ENCODE data around the gene PROC. TPM values are rescaled to one million over a fixed set of nuclear protein-coding genes. Genes with fewer than 3 reads are reported as not detected.
A peak's percentile ranks its signal among the peaks of the same experiment; 100 is the strongest.

The PROC gene
- total and polyA plus RNA-seq, 2 of the 8 experiments (the other 6 are each of a cell fraction or from before 2014, with no cell fraction given), result 1.5 to 1.6 TPM

DNA sequence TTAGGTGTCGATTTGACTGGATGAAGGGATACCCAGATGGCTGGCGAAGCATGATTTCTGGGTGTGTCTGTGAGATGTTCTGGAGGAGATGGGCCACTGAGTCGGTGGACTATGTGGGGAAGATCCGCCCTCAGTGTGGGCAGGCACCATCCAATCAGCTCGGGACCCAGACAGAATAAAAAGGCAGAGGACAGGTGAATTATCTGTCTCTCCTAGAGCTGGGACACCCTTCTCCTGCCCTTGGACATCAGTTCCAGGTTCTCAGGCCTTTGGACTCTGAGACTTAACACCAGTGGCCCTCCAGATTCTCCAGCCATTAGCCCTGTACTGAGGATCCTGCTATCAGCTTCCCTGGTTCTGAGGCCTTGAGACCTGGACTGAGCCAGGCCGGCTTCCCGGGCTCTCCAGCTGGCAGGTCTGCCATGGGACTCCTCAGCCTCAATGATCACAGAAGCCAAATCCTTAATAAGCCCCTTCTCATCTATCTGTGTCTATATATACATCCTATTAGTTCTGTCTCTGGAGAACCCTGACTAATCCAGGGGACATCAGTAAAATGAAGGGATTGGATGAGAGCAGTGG, 11.7 kb downstream of the PROC start:
- Histone ChIP-seq H3K18ac (ENCODE audit: extremely low read depth, low read length) (no peak overlapping the region), H4K5ac (ENCODE audit: insufficient read length, low read depth, low read length) (no peak overlapping the region), H3K9ac (replicated peaks in 1 of 4; ENCODE audit: extremely low read depth in 1 of 4, low read depth in 3 of 4, low read length in 3 of 4) (no peak overlapping the region), H3K9me3 (ENCODE audit: insufficient read depth in 2 of 2, low read depth in 1 of 2, low read length in 1 of 2) (no peaks in the 10 kb centered on the region), H2BK20ac (ENCODE audit: low read length) (no peak overlapping the region), H2AFZ (ENCODE audit: low read length) (no peak overlapping the region), H3K4me1 (replicated peaks in 1 of 4; ENCODE audit: control insufficient read depth in 3 of 4, insufficient read depth in 4 of 4, low read length in 3 of 4) (peaks cover 0 to 7% (median under 1%) of the 10 kb centered on the region in 4 experiments; a peak in 3 of 7 replicates), H4K8ac (ENCODE audit: extremely low read depth, insufficient read depth, low read length) (no peak overlapping the region), H3K4ac (replicated peaks; ENCODE audit: insufficient read length, low read depth, low read length) (no peak overlapping the region), H3K79me1 (ENCODE audit: low read depth, low read length) (no peaks in the 10 kb centered on the region), H3K4me3 (ENCODE audit: extremely low read depth in 1 of 4, insufficient read depth in 2 of 4, low read depth in 3 of 4, low read length in 4 of 4) (no peak overlapping the region), H3K36me3 (ENCODE audit: control insufficient read depth in 2 of 4, insufficient read depth in 4 of 4, low read length in 3 of 4) (no peaks in the 10 kb centered on the region), H2BK15ac (ENCODE audit: low read length) (no peak overlapping the region), H3K23ac (ENCODE audit: insufficient read length) (no peak overlapping the region), H3K27ac (ENCODE audit: low read depth, low read length) (no peak overlapping the region), H3K14ac (ENCODE audit: insufficient read length) (no peak overlapping the region), H3K79me2 (ENCODE audit: control insufficient read depth in 1 of 2, insufficient read depth in 2 of 2, low read length in 2 of 2) (no peaks in the 10 kb centered on the region), H3K23me2 (ENCODE audit: low read depth, low read length) (no peaks in the 10 kb centered on the region), H2BK5ac (ENCODE audit: low read depth, low read length) (no peak overlapping the region), H2AK5ac (ENCODE audit: low read depth, low read length) (no peak overlapping the region), H4K20me1 (replicated peaks in 1 of 2; ENCODE audit: control insufficient read depth in 1 of 2, insufficient read depth in 2 of 2, low read length in 2 of 2) (no peaks in the 10 kb centered on the region), H2BK120ac (replicated peaks; ENCODE audit: low read depth, low read length) (no peak overlapping the region), H3K27me3 (replicated peaks in 1 of 4; ENCODE audit: control insufficient read depth in 3 of 4, extremely low read depth in 1 of 4, insufficient read depth in 3 of 4, low read length in 3 of 4) (no peaks in the 10 kb centered on the region; a peak in 1 of 7 replicates), H4K91ac (replicated peaks; ENCODE audit: insufficient read length, low read length) (no peak overlapping the region), H3K56ac (replicated peaks; ENCODE audit: insufficient read length, low read depth, low read length) (no peak overlapping the region), H2BK12ac (ENCODE audit: low read depth, low read length) (no peak overlapping the region), H3K4me2 (ENCODE audit: insufficient read depth in 1 of 2, low read depth in 2 of 2, low read length in 2 of 2) (no peak overlapping the region)
- no peak for FAIRE-seq
- 95% methylated on average over 7 of the region's 7 CpGs; no CpG with 5 or more reads in 1 of the 2 experiments for WGBS, 2 experiments (ENCODE audit: extremely low coverage in 1 of 2, insufficient coverage in 1 of 2, insufficient read length in 1 of 2, insufficient replicate concordance in 2 of 2, low coverage in 1 of 2, low lambda C conversion rate in 2 of 2, missing lambda C conversion rate in 1 of 2)
- ChIA-PET CTCF (ENCODE audit: partially characterized antibody) (interaction anchor here (0.5 to 9.2 kb wide), 8 partner anchors 8 to 200 kb away, joined by 3 to 74 read pairs (median 4); partner anchors contain the start of gene PROC), POLR2A (ENCODE audit: partially characterized antibody) (interaction anchor here (1.1 kb wide), 1 partner anchor 21 kb away, joined by 3 read pairs; no protein-coding TSS in a partner anchor)
- DNase-seq (ENCODE audit: low read depth in 1 of 2, low spot score in 2 of 2), result peak in 1 of 2 experiments; percentile 24
- TF ChIP-seq, protein P1, sequence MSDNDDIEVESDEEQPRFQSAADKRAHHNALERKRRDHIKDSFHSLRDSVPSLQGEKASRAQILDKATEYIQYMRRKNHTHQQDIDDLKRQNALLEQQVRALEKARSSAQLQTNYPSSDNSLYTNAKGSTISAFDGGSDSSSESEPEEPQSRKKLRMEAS (IDR thresholded peaks at IDR 0.05), result no peak
- TF ChIP-seq ASH2L (IDR thresholded peaks at IDR 0.05; ENCODE audit: low read length) (no peak), SIN3A (conservative IDR thresholded peaks at IDR 0.05 in 1 of 2, IDR thresholded peaks at IDR 0.05 in 1 of 2; ENCODE audit: low read depth in 1 of 2, low read length in 2 of 2) (no peak), JUND (IDR thresholded peaks at IDR 0.05; ENCODE audit: low read length) (no peak), EP300 (IDR thresholded peaks at IDR 0.05; ENCODE audit: borderline replicate concordance in 1 of 2, low read depth in 2 of 2, low read length in 2 of 2) (no peak), GTF2F1 (IDR thresholded peaks at IDR 0.05; ENCODE audit: borderline replicate concordance, low read depth, low read length) (no peak), SIRT6 (IDR thresholded peaks at IDR 0.05; ENCODE audit: low read length) (no peak), BACH1 (IDR thresholded peaks at IDR 0.05; ENCODE audit: low read length) (no peak), CTBP2 (IDR thresholded peaks at IDR 0.05; ENCODE audit: borderline replicate concordance, insufficient read depth, insufficient read length, low read length) (no peak), GABPA (IDR thresholded peaks at IDR 0.05; ENCODE audit: borderline replicate concordance, insufficient read depth, low read length) (no peak), SAP30 (IDR thresholded peaks at IDR 0.05; ENCODE audit: insufficient read depth, insufficient replicate concordance, low read length) (no peak), EGR1 (IDR thresholded peaks at IDR 0.05; ENCODE audit: borderline replicate concordance, low read depth, low read length) (no peak)
